GM10847 (cell line): ENCODE data around the gene CCL4.

Experiments used
- POLR2A ChIP-seq: IDR thresholded peaks from 2 replicates; pipeline ENCODE4 v1.6.1; 2011; ENCODE audit not compliant: insufficient read length; ENCODE audit errors: extremely low read depth

CCL4 gene

DNA sequence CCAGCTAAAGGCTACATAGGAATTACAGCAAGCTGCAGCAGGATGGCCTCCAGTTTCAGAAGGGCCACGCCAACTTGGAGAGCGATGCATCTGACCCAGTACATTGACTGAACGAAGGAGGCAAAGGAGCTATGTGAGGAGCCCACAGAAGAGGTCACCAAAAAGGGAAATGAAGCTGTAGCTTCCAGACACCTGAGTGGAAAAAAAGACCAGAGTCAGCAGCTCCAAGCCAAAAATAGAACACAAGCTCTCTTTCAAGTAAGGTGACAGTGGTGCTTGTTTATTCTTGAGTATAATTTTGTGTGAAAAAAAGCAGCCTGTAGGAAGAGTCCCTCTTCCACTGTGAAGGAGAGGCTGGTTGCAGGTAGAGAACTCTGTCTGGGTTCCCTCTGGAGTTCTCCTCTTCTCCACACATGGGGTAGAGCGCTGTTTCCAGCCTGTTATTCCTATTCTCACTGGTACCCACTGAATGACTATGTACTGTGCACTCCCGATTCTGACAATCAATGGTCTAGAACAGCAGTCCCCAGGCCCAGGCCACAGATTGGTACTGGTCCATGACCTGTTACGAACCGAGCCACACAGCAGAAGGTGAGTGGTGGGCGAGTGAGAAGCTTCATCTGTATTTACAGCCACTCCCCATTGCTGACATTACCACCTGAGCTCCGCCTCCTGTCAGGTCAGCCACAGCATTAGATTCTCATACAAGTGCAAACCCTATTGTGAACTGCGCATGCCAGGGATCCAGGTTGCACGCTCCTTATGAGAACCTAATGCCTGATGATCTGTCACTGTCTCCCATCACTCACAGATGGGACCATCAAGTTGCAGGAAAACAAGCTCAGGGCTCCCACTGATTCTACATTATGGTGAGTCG, 15.1 kb downstream of the CCL4 start:
- no peak for TF ChIP-seq POLR2A

DNA sequence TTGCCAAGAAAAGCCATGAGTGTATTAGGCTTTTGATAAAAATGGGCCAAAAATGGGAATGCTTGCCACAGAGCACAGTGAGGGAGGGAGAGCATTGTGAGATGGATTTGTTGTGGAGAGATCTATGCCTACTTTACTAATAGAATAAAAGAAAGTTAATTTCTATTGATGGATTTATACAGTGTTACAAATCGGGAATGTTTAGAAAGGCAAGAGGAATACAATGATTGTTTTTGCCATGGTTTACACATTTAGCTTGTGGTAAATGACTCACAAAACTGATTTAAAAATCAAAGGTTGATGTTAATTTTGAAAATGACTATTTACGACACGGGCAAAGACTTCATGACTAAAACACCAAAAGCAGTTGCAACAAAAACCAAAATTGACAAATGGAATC, 16.6 kb downstream of the CCL4 start:
- no peak for TF ChIP-seq POLR2A

GRCh38 chr17:36123431-36123830, 19.8 kb downstream of the CCL4 start:
- TF ChIP-seq POLR2A: no peak

GRCh38 chr17:36124879-36125824, 21.5 kb downstream of the CCL4 start:
- TF ChIP-seq POLR2A: no peak

DNA sequence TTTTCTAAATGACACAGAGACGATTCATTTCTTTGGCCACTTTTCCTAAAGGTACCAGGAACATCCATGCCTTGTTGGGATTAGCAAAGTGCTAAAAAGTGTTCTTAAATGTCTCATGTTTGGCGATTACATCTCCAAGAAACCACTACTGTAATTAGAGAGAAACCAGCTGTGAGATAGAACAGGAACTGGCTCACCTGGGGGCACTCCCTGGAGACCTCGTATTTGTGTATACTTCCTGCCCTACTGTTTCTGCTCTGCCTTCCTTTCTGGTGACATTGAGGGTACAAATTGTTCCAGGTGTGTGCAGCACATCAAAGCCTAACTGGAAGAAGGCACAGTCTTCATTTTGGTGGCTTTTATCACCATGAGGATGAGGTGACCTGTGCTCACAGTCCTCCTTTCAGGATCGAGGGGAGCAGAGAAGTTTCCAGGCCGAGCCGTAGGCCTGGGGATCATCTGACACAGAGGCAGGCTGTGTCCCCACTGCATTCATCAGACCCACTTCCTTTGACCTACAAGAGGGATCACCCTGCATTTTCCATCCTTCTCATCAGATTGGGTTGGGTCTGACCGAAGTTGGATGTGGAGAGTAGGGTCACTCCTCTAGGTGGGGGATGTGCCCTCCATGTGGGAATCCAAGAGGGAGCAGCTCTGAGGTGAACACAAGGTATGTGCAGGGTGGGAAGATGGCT, 23.7 kb downstream of the CCL4 start:
- no peak for TF ChIP-seq POLR2A

GRCh38 chr17:36127911-36128310, 24.3 kb downstream of the CCL4 start:
- TF ChIP-seq POLR2A: no peak

DNA sequence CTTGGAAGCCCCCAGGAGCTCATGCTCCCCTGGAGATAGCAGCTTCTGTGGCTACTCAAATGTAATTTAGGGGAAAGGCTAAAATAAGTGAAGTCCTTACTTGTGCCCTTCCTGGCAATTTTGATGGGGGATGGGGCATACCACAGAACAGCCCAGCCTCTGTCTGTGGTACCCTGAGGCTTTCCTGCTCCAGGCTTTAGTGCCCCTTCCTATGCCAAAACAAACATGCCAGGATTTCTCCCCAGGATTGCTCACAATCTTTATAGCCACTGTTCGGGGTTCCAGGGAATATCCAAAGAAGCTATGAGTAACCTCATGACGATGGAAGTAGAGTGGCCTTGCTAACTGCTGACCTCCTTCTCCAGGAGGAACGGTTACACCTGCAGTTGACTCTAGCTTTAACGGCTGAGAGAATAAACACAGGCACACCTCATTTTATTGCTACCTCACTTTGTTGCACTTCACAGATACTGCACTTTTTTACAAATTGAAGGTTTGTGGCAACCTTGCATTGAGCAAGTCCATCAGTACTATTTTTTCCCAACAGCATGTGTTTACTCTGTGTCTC, 24.9 kb downstream of the CCL4 start:
- no peak for TF ChIP-seq POLR2A

GRCh38 chr17:36129616-36130015, 26.0 kb downstream of the CCL4 start:
- no peak for TF ChIP-seq POLR2A

DNA sequence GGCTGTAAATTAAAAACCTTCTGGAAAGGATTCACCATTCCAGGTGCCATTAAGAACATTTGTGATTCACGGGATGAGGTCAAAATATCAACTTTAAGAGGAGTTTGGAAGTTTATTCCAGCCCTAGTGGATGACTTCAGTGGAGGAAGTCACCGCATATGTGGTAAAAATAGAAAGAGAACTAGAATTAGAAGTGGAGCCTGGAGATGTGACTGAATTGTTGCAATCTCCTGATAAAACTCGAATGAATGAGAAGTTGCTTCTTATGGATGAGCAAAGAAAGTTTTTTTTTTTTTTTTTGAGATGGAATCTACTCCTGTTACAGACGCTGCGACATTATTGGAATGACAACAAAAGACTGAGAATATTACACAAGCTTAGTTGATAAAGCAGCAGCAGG, 26.7 kb downstream of the CCL4 start:
- TF ChIP-seq POLR2A: no peak

- no peak for TF ChIP-seq POLR2A
Measured at GRCh38 chr17:36131421-36131820, 27.8 kb downstream of the CCL4 start.

- no peak for TF ChIP-seq POLR2A
Measured at GRCh38 chr17:36131931-36132330, 28.3 kb downstream of the CCL4 start.

GRCh38 chr17:36132421-36132831, 28.8 kb downstream of the CCL4 start:
- TF ChIP-seq POLR2A: no peak

- TF ChIP-seq POLR2A: no peak
Measured at GRCh38 chr17:36133602-36134236, 30.1 kb downstream of the CCL4 start.

DNA sequence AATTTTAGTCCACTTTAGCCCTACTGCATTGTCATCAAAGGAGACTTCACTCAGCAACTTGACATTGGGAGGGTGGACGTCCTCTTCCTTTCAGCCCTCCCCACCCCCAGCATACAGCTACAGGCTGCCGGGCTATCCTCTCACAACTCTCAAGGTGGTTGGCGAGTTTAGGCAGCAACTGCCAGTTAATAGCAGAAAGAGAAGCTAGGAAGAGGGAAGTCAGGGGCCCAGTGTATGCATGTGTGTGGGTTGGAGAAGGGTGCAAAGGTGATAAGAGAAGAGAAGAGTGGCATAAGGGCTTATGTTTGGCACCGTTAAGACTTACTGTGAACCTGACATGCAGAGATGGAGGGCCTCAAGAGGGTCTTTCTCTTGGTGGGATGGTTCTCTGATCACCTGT, 31.8 kb downstream of the CCL4 start:
- no peak for TF ChIP-seq POLR2A

DNA sequence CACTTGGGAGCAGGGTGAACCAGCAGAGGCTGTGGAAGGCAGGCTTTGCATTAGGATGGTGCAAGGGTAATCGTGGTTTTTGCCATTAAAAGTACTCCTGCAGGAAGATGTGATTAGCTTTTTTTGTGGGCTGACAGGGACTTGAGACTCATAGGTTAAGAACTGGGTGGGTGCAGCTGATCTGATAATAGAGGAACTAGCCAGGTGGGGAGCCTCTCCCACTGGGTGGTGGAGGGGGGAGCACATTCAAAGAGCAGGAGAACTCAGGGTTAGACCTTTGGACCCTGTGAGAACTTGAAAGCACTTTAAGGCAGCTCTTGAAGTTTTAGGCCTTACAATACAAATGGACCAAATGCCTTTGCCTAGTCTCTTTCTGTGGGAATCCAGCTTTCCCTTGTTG, 32.4 kb downstream of the CCL4 start:
- no peak for TF ChIP-seq POLR2A
